WTC11 (cell line): ENCODE measurements around the gene ANTXR2.

Experiments used
- ATF6 ChIP-seq: sonication (generic); formaldehyde crosslinking; IDR thresholded peaks from 2 replicates; pipeline ENCODE4 v1.8.1; 2023; ENCODE audit warnings: mild to moderate bottlenecking, missing genetic modification reagents
- CREB1 ChIP-seq: sonication (generic); formaldehyde crosslinking; IDR thresholded peaks from 2 replicates; pipeline ENCODE4 v1.8.0; 2023; ENCODE audit warnings: mild to moderate bottlenecking, missing genetic modification reagents
- CTCF ChIP-seq: fragments of 200-600 bp; IDR thresholded peaks from 2 replicates; pipeline ENCODE4 v1.8.0; 2022; ENCODE audit warnings: antibody characterized with exemption
- ELF4 ChIP-seq: sonication (generic); formaldehyde crosslinking; IDR thresholded peaks from 2 replicates; pipeline ENCODE4 v1.8.1; 2022; ENCODE audit warnings: low read depth, mild to moderate bottlenecking, moderate library complexity, missing genetic modification reagents
- FOXP4 ChIP-seq: sonication (generic); formaldehyde crosslinking; IDR thresholded peaks from 2 replicates; pipeline ENCODE4 v1.8.0; 2022; ENCODE audit warnings: mild to moderate bottlenecking, missing genetic modification reagents
- RELA ChIP-seq: sonication (generic); formaldehyde crosslinking; IDR thresholded peaks from 2 replicates; pipeline ENCODE4 v1.8.1; 2022; ENCODE audit warnings: missing genetic modification reagents, mild to moderate bottlenecking, borderline replicate concordance
- ZNF121 ChIP-seq: sonication (generic); formaldehyde crosslinking; IDR thresholded peaks from 2 replicates; pipeline ENCODE4 v1.8.0; 2023; ENCODE audit warnings: missing genetic modification reagents

- TF ChIP-seq ATF6 (no peak), FOXP4 (no peak), CTCF (no peak), CREB1 (no peak), ELF4 (CRISPR knock-in tag) (no peak), RELA (CRISPR knock-in tag) (no peak), ZNF121 (no peak)
These were observed 123.9 kb downstream of the ANTXR2 start for GRCh38 chr4:79949178-79949577.
